ENCODE measurements around the gene SCMH1.

SCMH1 gene

DNA sequence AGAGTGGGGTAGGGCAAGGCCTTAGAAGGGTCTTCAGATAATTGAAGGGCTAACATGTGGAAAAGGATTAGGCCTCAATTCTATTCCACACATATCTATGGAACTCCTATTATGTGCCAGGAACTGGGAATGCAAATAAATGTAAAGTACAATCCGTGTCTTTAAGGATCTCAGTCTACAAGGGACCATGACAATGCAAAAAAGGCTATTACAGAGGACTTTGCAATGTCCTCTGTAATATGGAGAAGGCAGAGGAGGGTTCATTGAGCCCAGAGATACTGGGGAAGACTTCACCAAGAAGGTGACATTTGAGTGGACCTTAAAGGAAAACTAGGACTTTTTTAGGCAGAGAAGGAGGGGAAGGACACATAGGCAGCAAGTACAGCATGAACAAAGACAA lies 4.5 kb upstream of the SCMH1 start:
- no peaks in the 10 kb centered on the region for H3F3A ChIP-seq (ENCODE audit: control insufficient read depth, insufficient read depth)
- no peaks in the 10 kb centered on the region for H3K9me2 ChIP-seq (replicated peaks; ENCODE audit: control insufficient read depth, low read length)
- H4K20me1 ChIP-seq (ENCODE audit: control insufficient read depth, insufficient read depth, low read depth, low read length) = no peaks in the 10 kb centered on the region
- no peak for TF ChIP-seq EZH2phosphoT487 (IDR thresholded peaks at IDR 0.05; ENCODE audit: borderline replicate concordance, low read length)
- TF ChIP-seq, protein P1, sequence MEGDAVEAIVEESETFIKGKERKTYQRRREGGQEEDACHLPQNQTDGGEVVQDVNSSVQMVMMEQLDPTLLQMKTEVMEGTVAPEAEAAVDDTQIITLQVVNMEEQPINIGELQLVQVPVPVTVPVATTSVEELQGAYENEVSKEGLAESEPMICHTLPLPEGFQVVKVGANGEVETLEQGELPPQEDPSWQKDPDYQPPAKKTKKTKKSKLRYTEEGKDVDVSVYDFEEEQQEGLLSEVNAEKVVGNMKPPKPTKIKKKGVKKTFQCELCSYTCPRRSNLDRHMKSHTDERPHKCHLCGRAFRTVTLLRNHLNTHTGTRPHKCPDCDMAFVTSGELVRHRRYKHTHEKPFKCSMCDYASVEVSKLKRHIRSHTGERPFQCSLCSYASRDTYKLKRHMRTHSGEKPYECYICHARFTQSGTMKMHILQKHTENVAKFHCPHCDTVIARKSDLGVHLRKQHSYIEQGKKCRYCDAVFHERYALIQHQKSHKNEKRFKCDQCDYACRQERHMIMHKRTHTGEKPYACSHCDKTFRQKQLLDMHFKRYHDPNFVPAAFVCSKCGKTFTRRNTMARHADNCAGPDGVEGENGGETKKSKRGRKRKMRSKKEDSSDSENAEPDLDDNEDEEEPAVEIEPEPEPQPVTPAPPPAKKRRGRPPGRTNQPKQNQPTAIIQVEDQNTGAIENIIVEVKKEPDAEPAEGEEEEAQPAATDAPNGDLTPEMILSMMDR (IDR thresholded peaks at IDR 0.05; ENCODE audit: low read depth, low read length, poor library complexity, severe bottlenecking) = no peak
- H3K9me3 ChIP-seq (ENCODE audit: control insufficient read depth, insufficient read depth, low read length) = no peaks in the 10 kb centered on the region
- no peaks in the 10 kb centered on the region for H3K27me3 ChIP-seq (ENCODE audit: control insufficient read depth, low read length)
- peaks cover 33% of the 10 kb centered on the region for H3K4me1 ChIP-seq (ENCODE audit: control insufficient read depth, low read length)
- no peak overlapping the region for H3K4me2 ChIP-seq (ENCODE audit: low read length)
- no peak overlapping the region for H3K27ac ChIP-seq (ENCODE audit: low read depth, low read length)
- no peaks in the 10 kb centered on the region for H3K36me3 ChIP-seq (ENCODE audit: control insufficient read depth, low read length)
- no peak overlapping the region for H3K4me3 ChIP-seq (ENCODE audit: low read length)
- peaks cover 18% of the 10 kb centered on the region for H3K79me2 ChIP-seq (ENCODE audit: control insufficient read depth, low read length)

DNA sequence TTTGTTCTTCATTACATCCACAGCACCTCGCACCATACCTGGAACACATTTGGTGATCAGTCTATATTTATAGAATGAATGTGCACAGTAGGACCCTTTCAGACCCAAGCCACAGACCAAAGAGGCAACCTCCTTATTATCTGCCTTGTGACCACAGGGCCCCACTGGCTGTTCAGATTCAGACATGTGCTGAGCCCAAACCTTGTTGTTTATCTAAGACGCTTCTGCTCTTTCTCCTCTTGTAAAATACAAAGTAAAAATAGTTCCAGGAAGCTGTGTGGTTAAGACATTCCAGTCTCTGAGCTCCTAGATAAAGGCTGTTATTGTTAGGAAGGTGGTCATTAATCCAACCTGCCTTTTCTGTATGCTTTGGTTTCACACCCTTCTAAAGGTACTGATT lies 3.6 kb upstream of the SCMH1 start:
- H3K4me3 ChIP-seq (ENCODE audit: low read length) = no peak overlapping the region
- no peaks in the 10 kb centered on the region for H3K9me3 ChIP-seq (ENCODE audit: control insufficient read depth, insufficient read depth, low read length)
- H3K36me3 ChIP-seq (ENCODE audit: control insufficient read depth, low read length) = no peaks in the 10 kb centered on the region
- H3K4me1 ChIP-seq (ENCODE audit: control insufficient read depth, low read length) = peaks cover 38% of the 10 kb centered on the region
- no peaks in the 10 kb centered on the region for H3K27me3 ChIP-seq (ENCODE audit: control insufficient read depth, low read length)
- H3F3A ChIP-seq (ENCODE audit: control insufficient read depth, insufficient read depth) = peaks cover 4% of the 10 kb centered on the region; the same call in 1 of the 2 replicates
- no peak for TF ChIP-seq EZH2phosphoT487 (IDR thresholded peaks at IDR 0.05; ENCODE audit: borderline replicate concordance, low read length)
- TF ChIP-seq, protein P1 (IDR thresholded peaks at IDR 0.05; ENCODE audit: low read depth, low read length, poor library complexity, severe bottlenecking) = no peak
- no peak overlapping the region for H3K27ac ChIP-seq (ENCODE audit: low read depth, low read length)
- peaks cover 27% of the 10 kb centered on the region for H3K79me2 ChIP-seq (ENCODE audit: control insufficient read depth, low read length)
- H3K4me2 ChIP-seq (ENCODE audit: low read length) = peak overlapping the region; percentile 46
- no peaks in the 10 kb centered on the region for H3K9me2 ChIP-seq (replicated peaks; ENCODE audit: control insufficient read depth, low read length)
- H4K20me1 ChIP-seq (ENCODE audit: control insufficient read depth, insufficient read depth, low read depth, low read length) = no peaks in the 10 kb centered on the region

DNA sequence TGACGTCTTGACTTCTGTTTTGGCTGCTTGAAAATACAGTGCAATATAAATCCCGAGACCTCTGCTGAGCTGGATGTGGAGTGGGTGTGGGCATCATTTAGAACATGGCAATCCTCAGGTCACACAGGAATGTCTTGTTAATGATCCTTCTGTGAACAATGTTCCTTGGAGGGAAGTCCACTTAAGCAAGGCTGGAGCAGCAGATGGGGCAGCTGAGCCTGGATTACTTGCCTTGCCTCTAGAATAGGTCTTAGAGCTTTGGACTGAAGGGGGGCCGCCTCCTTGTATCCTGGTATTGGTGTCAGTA lies 926 bp upstream of the SCMH1 start:
- H3K9me2 ChIP-seq (replicated peaks; ENCODE audit: control insufficient read depth, low read length) = no peaks in the 10 kb centered on the region
- H3K36me3 ChIP-seq (ENCODE audit: control insufficient read depth, low read length) = peaks cover 14% of the 10 kb centered on the region
- H4K20me1 ChIP-seq (ENCODE audit: control insufficient read depth, insufficient read depth, low read depth, low read length) = peaks cover 14% of the 10 kb centered on the region
- H3K27me3 ChIP-seq (ENCODE audit: control insufficient read depth, low read length) = no peaks in the 10 kb centered on the region
- peak overlapping the region; percentile 89 for H3K4me2 ChIP-seq (ENCODE audit: low read length)
- H3K79me2 ChIP-seq (ENCODE audit: control insufficient read depth, low read length) = peaks cover 53% of the 10 kb centered on the region
- H3K4me1 ChIP-seq (ENCODE audit: control insufficient read depth, low read length) = peaks cover 64% of the 10 kb centered on the region
- no peaks in the 10 kb centered on the region for H3K9me3 ChIP-seq (ENCODE audit: control insufficient read depth, insufficient read depth, low read length)
- no peak for TF ChIP-seq EZH2phosphoT487 (IDR thresholded peaks at IDR 0.05; ENCODE audit: borderline replicate concordance, low read length)
- TF ChIP-seq, protein P1 (IDR thresholded peaks at IDR 0.05; ENCODE audit: low read depth, low read length, poor library complexity, severe bottlenecking) = no peak
- H3F3A ChIP-seq (ENCODE audit: control insufficient read depth, insufficient read depth) = peaks cover 8% of the 10 kb centered on the region; the same call in 1 of the 2 replicates
- peak overlapping the region; percentile 86 for H3K4me3 ChIP-seq (ENCODE audit: low read length)
- peak overlapping the region; percentile 75 for H3K27ac ChIP-seq (ENCODE audit: low read depth, low read length)
